Neural progenitor cell (in vitro differentiated cells): ENCODE results near the gene TXK. TPM values are rescaled to one million over a fixed set of nuclear protein-coding genes. Genes with fewer than 3 reads are reported as not detected.

ENCODE experiments used
- DNase-seq: peaks from one replicate; pipeline ENCODE4 v3.0.0-alpha.2; 2016; ENCODE audit warnings: low spot score
- H2AFZ ChIP-seq: fragments of 200-600 bp; sonication (generic); replicated peaks from 2 replicates; pipeline ENCODE4 v1.6.1; 2016; ENCODE audit warnings: antibody characterized with exemption
- H3F3A ChIP-seq: fragments of 200-600 bp; sonication (generic); 2 replicates; pipeline ENCODE4 v1.6.1; 2016; ENCODE audit warnings: antibody characterized with exemption, low read depth
- H3K27ac ChIP-seq: fragments of 200-600 bp; sonication (generic); 2 replicates; pipeline ENCODE4 v1.5.1; 2016; ENCODE audit warnings: mild to moderate bottlenecking
- H3K27me3 ChIP-seq: fragments of 200-600 bp; sonication (generic); 2 replicates; pipeline ENCODE4 v1.6.1; 2016; ENCODE audit warnings: mild to moderate bottlenecking, moderate library complexity
- H3K36me3 ChIP-seq: fragments of 200-600 bp; sonication (generic); 2 replicates; pipeline ENCODE4 v1.5.1; 2016
- H3K4me1 ChIP-seq: fragments of 200-600 bp; sonication (generic); 2 replicates; pipeline ENCODE4 v1.6.1; 2016; ENCODE audit warnings: mixed run types
- H3K4me2 ChIP-seq: fragments of 200-600 bp; sonication (generic); 2 replicates; pipeline ENCODE4 v1.6.1; 2016
- H3K4me3 ChIP-seq: fragments of 200-600 bp; sonication (generic); 2 replicates; pipeline ENCODE4 v1.5.1; 2016
- H3K79me2 ChIP-seq: fragments of 200-600 bp; sonication (generic); 2 replicates; pipeline ENCODE4 v1.6.1; 2016; ENCODE audit warnings: low read depth
- H3K9ac ChIP-seq: fragments of 200-600 bp; sonication (generic); 2 replicates; pipeline ENCODE4 v1.6.1; 2016
- H3K9me3 ChIP-seq: fragments of 200-600 bp; sonication (generic); 2 replicates; pipeline ENCODE4 v1.5.1; 2016; ENCODE audit warnings: low read depth
- H4K20me1 ChIP-seq: fragments of 200-600 bp; sonication (generic); 2 replicates; pipeline ENCODE4 v1.6.1; 2016; ENCODE audit warnings: low read depth
- H3K27ac Mint-ChIP-seq: 3 replicates; pipeline ENCODE4 v1.8.0; 2021; ENCODE audit warnings: mixed read lengths
- H3K27me3 Mint-ChIP-seq: 2 replicates; pipeline ENCODE4 v1.8.0; 2022; ENCODE audit warnings: low read depth, mild to moderate bottlenecking, inconsistent platforms, moderate library complexity, mixed read lengths; ENCODE audit not compliant: insufficient read depth
- H3K36me3 Mint-ChIP-seq: 3 replicates; pipeline ENCODE4 v1.8.0; 2021; ENCODE audit warnings: mixed read lengths
- H3K4me1 Mint-ChIP-seq: 3 replicates; pipeline ENCODE4 v1.8.0; 2021; ENCODE audit warnings: mixed read lengths
- H3K4me3 Mint-ChIP-seq: 3 replicates; pipeline ENCODE4 v1.8.0; 2021; ENCODE audit warnings: mild to moderate bottlenecking, moderate library complexity, mixed read lengths
- H3K9me3 Mint-ChIP-seq: 3 replicates; pipeline ENCODE4 v1.8.0; 2020; ENCODE audit warnings: mixed read lengths
- CTCF ChIP-seq: fragments of 200-600 bp; sonication (generic); IDR thresholded peaks from 2 replicates; pipeline ENCODE4 v1.5.1; 2017; ENCODE audit warnings: antibody characterized with exemption, mild to moderate bottlenecking
- EZH2 ChIP-seq: fragments of 200-600 bp; sonication (generic); IDR thresholded peaks from 2 replicates; pipeline ENCODE4 v1.6.1; 2017; ENCODE audit warnings: antibody characterized with exemption, mild to moderate bottlenecking, moderate library complexity
- EZH2phosphoT487 ChIP-seq: fragments of 200-600 bp; sonication (generic); IDR thresholded peaks from 2 replicates; pipeline ENCODE4 v1.6.1; 2017; ENCODE audit warnings: antibody characterized with exemption
- total RNA-seq: library from RNA; depleted of rRNA; stranded (reverse); fragments of >200 nt; gene quantifications from 2 replicates; pipeline ENCODE4 v1.2.3, GENCODE V29; 2015; ENCODE audit warnings: low replicate concordance

TXK gene
- total RNA-seq, 1 donor from 2014 or later = not detected

GRCh38 chr4:48033825-48034413 is 100.1 kb downstream of the TXK start:
- no peaks in the 10 kb centered on the region for H4K20me1 ChIP-seq
- H3K4me1 ChIP-seq = peaks cover 21% of the 10 kb centered on the region
- no peak overlapping the region for H3K4me3 Mint-ChIP-seq
- peak; percentile 17 for DNase-seq
- H3K9me3 Mint-ChIP-seq = no peaks in the 10 kb centered on the region
- H2AFZ ChIP-seq = no peak overlapping the region
- peaks cover 5% of the 10 kb centered on the region for H3K4me1 Mint-ChIP-seq
- no peak overlapping the region for H3K4me3 ChIP-seq
- no peak overlapping the region for H3K27ac ChIP-seq
- H3K9ac ChIP-seq = no peak overlapping the region
- no peaks in the 10 kb centered on the region for H3K36me3 ChIP-seq
- H3K4me2 ChIP-seq = no peak overlapping the region
- H3K27me3 Mint-ChIP-seq = no peaks in the 10 kb centered on the region
- H3F3A ChIP-seq = peaks cover 15% of the 10 kb centered on the region
- H3K9me3 ChIP-seq = no peaks in the 10 kb centered on the region
- no peaks in the 10 kb centered on the region for H3K36me3 Mint-ChIP-seq
- H3K79me2 ChIP-seq = no peaks in the 10 kb centered on the region
- no peak overlapping the region for H3K27ac Mint-ChIP-seq
- TF ChIP-seq EZH2 (no peak), CTCF (peak; percentile 58), EZH2phosphoT487 (no peak)
- no peaks in the 10 kb centered on the region for H3K27me3 ChIP-seq

DNA sequence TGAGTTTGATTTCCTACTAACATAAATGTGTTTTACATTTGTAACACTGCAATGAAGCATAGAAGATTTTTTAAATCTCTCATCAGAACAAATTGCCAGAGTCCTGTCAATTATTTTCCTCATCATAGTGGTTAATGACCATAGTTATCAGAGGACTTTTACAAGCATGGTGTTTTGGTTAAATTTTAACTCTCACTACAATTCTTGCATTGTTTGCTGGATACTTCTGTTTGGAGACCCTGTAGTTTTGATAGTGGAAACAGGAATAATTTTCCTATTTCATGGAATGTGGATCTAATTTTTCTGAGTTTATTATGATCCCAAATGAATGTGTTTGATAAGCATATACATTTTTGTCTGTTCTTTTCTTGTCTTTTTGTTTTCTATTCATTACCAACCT is 100.6 kb downstream of the TXK start:
- H3K79me2 ChIP-seq = no peaks in the 10 kb centered on the region
- H3K36me3 Mint-ChIP-seq = no peaks in the 10 kb centered on the region
- peaks cover 5% of the 10 kb centered on the region for H3K4me1 Mint-ChIP-seq
- H3K4me2 ChIP-seq = no peak overlapping the region
- H3K27ac Mint-ChIP-seq = no peak overlapping the region
- H3K27me3 ChIP-seq = no peaks in the 10 kb centered on the region
- H4K20me1 ChIP-seq = no peaks in the 10 kb centered on the region
- no peaks in the 10 kb centered on the region for H3K36me3 ChIP-seq
- no peak overlapping the region for H3K4me3 Mint-ChIP-seq
- no peaks in the 10 kb centered on the region for H3K9me3 ChIP-seq
- H3K9me3 Mint-ChIP-seq = no peaks in the 10 kb centered on the region
- H3K9ac ChIP-seq = no peak overlapping the region
- no peak overlapping the region for H3K4me3 ChIP-seq
- H2AFZ ChIP-seq = no peak overlapping the region
- H3F3A ChIP-seq = peaks cover 15% of the 10 kb centered on the region
- no peak for DNase-seq
- peaks cover 21% of the 10 kb centered on the region for H3K4me1 ChIP-seq
- H3K27ac ChIP-seq = no peak overlapping the region
- no peaks in the 10 kb centered on the region for H3K27me3 Mint-ChIP-seq
- TF ChIP-seq EZH2 (no peak), CTCF (no peak), EZH2phosphoT487 (no peak)

DNA sequence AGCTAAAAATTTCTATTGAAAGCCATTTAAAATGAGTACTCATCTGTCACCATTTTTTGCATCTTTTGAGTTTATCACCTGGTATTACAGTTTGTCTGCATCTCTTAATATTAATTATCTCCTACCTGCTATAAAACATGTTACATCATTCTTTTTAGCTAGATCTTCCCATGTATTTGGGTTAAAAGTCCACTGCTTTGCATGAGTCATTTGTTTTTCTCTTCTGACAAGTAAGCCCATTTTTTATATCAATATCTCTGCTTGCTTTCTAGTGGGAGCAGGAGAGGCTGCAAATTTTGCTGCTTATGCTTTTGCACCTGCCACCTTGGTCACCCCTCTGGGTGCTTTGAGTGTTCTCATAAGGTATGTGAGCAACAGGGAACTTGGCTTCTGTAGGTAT is 101.3 kb downstream of the TXK start:
- Mint-ChIP-seq H3K27me3 (no peaks in the 10 kb centered on the region), H3K9me3 (no peaks in the 10 kb centered on the region), H3K36me3 (no peaks in the 10 kb centered on the region), H3K27ac (no peak overlapping the region), H3K4me3 (no peak overlapping the region), H3K4me1 (peaks cover 5% of the 10 kb centered on the region)
- no peak overlapping the region for H3K4me3 ChIP-seq
- H3K9me3 ChIP-seq = no peaks in the 10 kb centered on the region
- no peak for DNase-seq
- H2AFZ ChIP-seq = no peak overlapping the region
- H3F3A ChIP-seq = peaks cover 15% of the 10 kb centered on the region
- no peak for TF ChIP-seq EZH2phosphoT487
- no peak for TF ChIP-seq EZH2
- TF ChIP-seq CTCF = no peak
- H3K36me3 ChIP-seq = no peaks in the 10 kb centered on the region
- no peak overlapping the region for H3K9ac ChIP-seq
- H3K4me1 ChIP-seq = peaks cover 21% of the 10 kb centered on the region
- H4K20me1 ChIP-seq = no peaks in the 10 kb centered on the region
- H3K79me2 ChIP-seq = no peaks in the 10 kb centered on the region
- no peak overlapping the region for H3K27ac ChIP-seq
- no peak overlapping the region for H3K4me2 ChIP-seq
- no peaks in the 10 kb centered on the region for H3K27me3 ChIP-seq
